Measurements from ENCODE around the gene GRM7. TPM values are rescaled to one million over a fixed set of nuclear protein-coding genes. Genes with fewer than 3 reads are reported as not detected.

The GRM7 gene
- total RNA-seq, 1 experiment from 2014 or later, result not detected

GRCh38 chr3:6878731-6879130 is 17.8 kb downstream of the GRM7 start:
- no peaks in the 10 kb centered on the region for H3K79me2 ChIP-seq (ENCODE audit: insufficient read depth, low read length)
- no TSS peak for BruUV-seq (replicated peaks)
- RAD21 ChIA-PET (ENCODE audit: low non-redundant PET in 1 of 2, low total read pairs in 2 of 2, uncharacterized antibody in 2 of 2, unreplicated experiment in 2 of 2), result no interaction called here
- H3K36me3 ChIP-seq (ENCODE audit: control insufficient read depth in 1 of 2, insufficient read depth in 2 of 2, low read length in 2 of 2), result no peaks in the 10 kb centered on the region
- DNase-seq (ENCODE audit: low read depth, low spot score), result no peak
- H3K9ac ChIP-seq (ENCODE audit: low read length), result no peak overlapping the region
- CTCF ChIA-PET, result no interaction called here
- H3K9me2 ChIP-seq (ENCODE audit: insufficient read depth), result no peaks in the 10 kb centered on the region
- POLR2A ChIA-PET, result no interaction called here
- TF ChIP-seq SRF (IDR thresholded peaks at IDR 0.05; ENCODE audit: low read depth) (no peak), EGR1 (IDR thresholded peaks at IDR 0.05; ENCODE audit: low read depth) (no peak), SIN3A (IDR thresholded peaks at IDR 0.05; ENCODE audit: low read depth) (no peak), SP1 (IDR thresholded peaks at IDR 0.05; ENCODE audit: low read depth) (no peak), EZH2phosphoT487 (IDR thresholded peaks at IDR 0.05; ENCODE audit: borderline replicate concordance) (no peak), FOSL1 (IDR thresholded peaks at IDR 0.05; ENCODE audit: low read depth) (no peak), ZNF274 (IDR thresholded peaks at IDR 0.05; ENCODE audit: low read depth, low read length) (no peak), JUND (IDR thresholded peaks at IDR 0.05) (no peak), ZFX (IDR thresholded peaks at IDR 0.05) (no peak), TCF7L2 (IDR thresholded peaks at IDR 0.05; ENCODE audit: borderline replicate concordance, extremely low read depth, insufficient read depth, insufficient read length) (no peak), REST (IDR thresholded peaks at IDR 0.05; ENCODE audit: low read depth) (no peak), EZH2 (IDR thresholded peaks at IDR 0.05) (no peak), ZBTB33 (IDR thresholded peaks at IDR 0.05; ENCODE audit: extremely low read depth, insufficient replicate concordance, low read length) (no peak), ATF3 (IDR thresholded peaks at IDR 0.05) (no peak), ELF1 (IDR thresholded peaks at IDR 0.05; ENCODE audit: borderline replicate concordance, low read depth) (no peak), RAD21 (IDR thresholded peaks at IDR 0.05; ENCODE audit: low read depth) (no peak), CEBPB (IDR thresholded peaks at IDR 0.05; ENCODE audit: low read depth) (no peak), POLR2AphosphoS5 (IDR thresholded peaks at IDR 0.05; ENCODE audit: low read depth, low read length) (no peak)
- H3K4me1 ChIP-seq (ENCODE audit: control insufficient read depth in 1 of 2, insufficient read depth in 2 of 2, low read length in 2 of 2), result no peaks in the 10 kb centered on the region
- H3K27me3 ChIP-seq (ENCODE audit: insufficient read depth, low read length), result no peaks in the 10 kb centered on the region
- H3K9me3 ChIP-seq (ENCODE audit: control insufficient read depth in 1 of 2, insufficient read depth in 1 of 2, low read depth in 1 of 2, low read length in 2 of 2), result no peaks in the 10 kb centered on the region
- no peak for ATAC-seq
- no peaks in the 10 kb centered on the region for H4K20me1 ChIP-seq (ENCODE audit: insufficient read depth)
- no peak overlapping the region for H2AFZ ChIP-seq (ENCODE audit: low read depth, low read length, poor library complexity, severe bottlenecking)
- H3K4me2 ChIP-seq (ENCODE audit: low read length), result no peak overlapping the region
- intact Hi-C loops (cut with micrococcal nuclease), result no loop called here
- H3K27ac ChIP-seq (ENCODE audit: low read depth, low read length), result no peak overlapping the region
- H3K4me3 ChIP-seq (replicated peaks in 1 of 2; ENCODE audit: low read depth in 1 of 2, low read length in 2 of 2), result no peak overlapping the region
